HepG2 (cell line): ENCODE data around the gene EDEM1. TPM values are rescaled to one million over a fixed set of nuclear protein-coding genes. Genes with fewer than 3 reads are reported as not detected.

Source experiments
- MED1 ChIP-seq: sonication (generic); formaldehyde crosslinking; IDR thresholded peaks from 2 replicates; pipeline ENCODE4 v1.4.0; 2020; ENCODE audit warnings: missing genetic modification reagents
- MIER2 ChIP-seq: IDR thresholded peaks from 2 replicates; pipeline ENCODE4 v1.6.1; 2016; ENCODE audit warnings: missing biosample characterization, missing genetic modification reagents
- PATZ1 ChIP-seq: sonication (generic); formaldehyde crosslinking; IDR thresholded peaks from 2 replicates; pipeline ENCODE4 v1.4.0; 2020; ENCODE audit warnings: missing genetic modification reagents
- PHF8 ChIP-seq: sonication (generic); formaldehyde crosslinking; IDR thresholded peaks from 2 replicates; pipeline ENCODE4 v1.5.0; 2020; ENCODE audit warnings: missing genetic modification reagents
- RERE ChIP-seq: IDR thresholded peaks from 2 replicates; pipeline ENCODE4 v1.6.1; 2016; ENCODE audit warnings: low read depth, missing genetic modification reagents, missing compliant biosample characterization
- SALL2 ChIP-seq: sonication (generic); formaldehyde crosslinking; IDR thresholded peaks from 2 replicates; pipeline ENCODE4 v1.8.1; 2023; ENCODE audit warnings: mild to moderate bottlenecking, missing genetic modification reagents, inconsistent platforms
- SMYD3 ChIP-seq: sonication (generic); formaldehyde crosslinking; IDR thresholded peaks from 2 replicates; pipeline ENCODE4 v1.8.1; 2023; ENCODE audit warnings: mild to moderate bottlenecking, missing genetic modification reagents
- TEF ChIP-seq: sonication (generic); formaldehyde crosslinking; IDR thresholded peaks from 2 replicates; pipeline ENCODE4 v1.5.0; 2020; ENCODE audit warnings: missing genetic modification reagents
- TFAP4 ChIP-seq: sonication (generic); IDR thresholded peaks from 2 replicates; pipeline ENCODE4 v1.6.1; 2016; ENCODE audit warnings: low read depth, borderline replicate concordance
- YY1 ChIP-seq: IDR thresholded peaks from 2 replicates; pipeline ENCODE4 v1.6.1; 2011; ENCODE audit warnings: low read length, low read depth, moderate library complexity, mild to moderate bottlenecking; ENCODE audit not compliant: insufficient read depth, insufficient replicate concordance
- ZEB1 ChIP-seq: IDR thresholded peaks from 2 replicates; pipeline ENCODE4 v1.6.1; 2012; ENCODE audit warnings: mild to moderate bottlenecking, low read depth, inconsistent platforms; ENCODE audit not compliant: insufficient replicate concordance
- ZNF256 ChIP-seq: sonication (generic); formaldehyde crosslinking; conservative IDR thresholded peaks from 2 replicates; pipeline ENCODE4 v1.4.0; 2020; ENCODE audit warnings: missing genetic modification reagents
- ZNF280B ChIP-seq: sonication (generic); formaldehyde crosslinking; IDR thresholded peaks from 2 replicates; pipeline ENCODE4 v1.5.0; 2020; ENCODE audit warnings: missing genetic modification reagents, mild to moderate bottlenecking, borderline replicate concordance
- ZNF574 ChIP-seq: sonication (generic); formaldehyde crosslinking; IDR thresholded peaks from 2 replicates; pipeline ENCODE4 v1.4.0; 2020; ENCODE audit warnings: missing genetic modification reagents
- ZNF644 ChIP-seq: IDR thresholded peaks from 2 replicates; pipeline ENCODE4 v1.6.1; 2016; ENCODE audit warnings: low read depth
- polyA plus RNA-seq, 8 experiments: library from polyadenylated mRNA; depleted of rRNA in 3 of 8; stranded (reverse) in 7 of 8; unstranded in 1 of 8; fragments of >200 nt; fragmentation: Illumina TruSeq in 4 of 8; extraction: Trizol in 4 of 8; gene quantifications; 2 replicates each; pipeline versions ENCODE4 v1.2.1 to v1.2.3, GENCODE V29; 2011 to 2016; ENCODE audit warnings: low read depth in 4 of 8, missing spikeins in 1 of 8, mixed read lengths in 1 of 8; ENCODE audit not compliant: insufficient read depth in 1 of 8
- total RNA-seq, 5 experiments: library from RNA; depleted of rRNA; stranded (reverse); fragments of >200 nt; fragmentation: Illumina TruSeq; extraction: Trizol; gene quantifications; 2 replicates each; pipeline ENCODE4 v1.2.3, GENCODE V29; 2016; ENCODE audit warnings: low read depth in 1 of 5

The EDEM1 gene
- total and polyA plus RNA-seq, 2 of the 13 experiments (the other 11 are each of a cell fraction or from before 2014, with no cell fraction given), result 13.8 to 25.8 TPM

GRCh38 chr3:5138214-5138981 is 49.1 kb upstream of the EDEM1 start (continued):
- TF ChIP-seq RERE (CRISPR knock-in tag) (no peak), TEF (no peak), ZNF280B (CRISPR knock-in tag) (no peak), SMYD3 (CRISPR knock-in tag) (0 out of 2 replicates have a peak, but pooled peaks have one; percentile 35), ZNF574 (CRISPR knock-in tag) (no peak), ZNF644 (CRISPR knock-in tag) (no peak), ZEB1 (no peak), TFAP4 (no peak), PHF8 (CRISPR knock-in tag) (no peak), SALL2 (CRISPR knock-in tag) (no peak), YY1 (no peak), MED1 (peak; percentile 67), MIER2 (CRISPR knock-in tag) (no peak), PATZ1 (CRISPR knock-in tag) (no peak), ZNF256 (CRISPR knock-in tag) (no peak)
